ENCODE measurements around the gene UBE2M.

The UBE2M gene

DNA sequence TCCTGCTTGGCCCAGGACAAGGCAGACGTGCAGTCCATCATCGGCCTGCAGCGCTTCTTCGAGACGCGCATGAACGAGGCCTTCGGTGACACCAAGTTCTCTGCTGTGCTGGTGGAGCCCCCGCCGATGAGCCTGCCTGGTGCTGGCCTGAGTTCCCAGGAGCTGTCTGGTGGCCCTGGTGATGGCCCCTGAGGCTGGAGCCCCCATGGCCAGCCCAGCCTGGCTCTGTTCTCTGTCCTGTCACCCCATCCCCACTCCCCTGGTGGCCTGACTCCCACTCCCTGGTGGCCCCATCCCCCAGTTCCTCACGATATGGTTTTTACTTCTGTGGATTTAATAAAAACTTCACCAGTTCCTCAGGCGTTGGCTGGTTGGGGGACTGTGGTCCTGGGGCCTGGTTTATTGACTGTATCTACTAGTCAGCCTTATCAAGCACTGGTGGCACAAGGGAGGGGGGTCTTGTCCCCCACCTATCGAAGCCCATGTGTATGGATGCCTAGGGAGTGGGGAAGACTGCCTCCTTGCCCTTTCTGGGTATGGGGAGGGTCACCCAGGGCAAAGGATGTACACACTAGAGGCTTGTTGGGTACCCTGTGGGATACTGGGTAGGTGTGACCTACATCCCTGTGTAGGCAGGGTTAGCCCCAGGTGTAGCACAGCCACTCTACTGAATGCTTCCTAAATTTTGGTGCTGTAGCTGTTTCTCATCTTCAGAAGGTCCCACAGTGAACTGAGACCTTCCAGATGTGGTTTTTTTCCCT lies 7.9 kb downstream of the UBE2M start:
- Histone ChIP-seq H3K4me2 (ENCODE audit: low read length) (no peak overlapping the region), H4K20me1 (ENCODE audit: insufficient read depth, low read length) (peaks cover 50% of the 10 kb centered on the region), H3K27me3 (ENCODE audit: low read depth, low read length) (no peaks in the 10 kb centered on the region), H2AFZ (ENCODE audit: low read depth, low read length) (no peak overlapping the region), H3K4me3 (ENCODE audit: low read length) (no peak overlapping the region), H3K4me1 (ENCODE audit: low read length) (peaks cover 27% of the 10 kb centered on the region), H3K27ac (ENCODE audit: low read length) (no peak overlapping the region), H3K9ac (ENCODE audit: low read length) (no peak overlapping the region), H3K36me3 (replicated peaks; ENCODE audit: low read depth, low read length) (peaks cover 80% of the 10 kb centered on the region), H3K79me2 (ENCODE audit: low read length) (peaks cover 73% of the 10 kb centered on the region), H3K9me3 (ENCODE audit: insufficient read depth, low read length) (no peaks in the 10 kb centered on the region)
- TF ChIP-seq, protein P1, sequence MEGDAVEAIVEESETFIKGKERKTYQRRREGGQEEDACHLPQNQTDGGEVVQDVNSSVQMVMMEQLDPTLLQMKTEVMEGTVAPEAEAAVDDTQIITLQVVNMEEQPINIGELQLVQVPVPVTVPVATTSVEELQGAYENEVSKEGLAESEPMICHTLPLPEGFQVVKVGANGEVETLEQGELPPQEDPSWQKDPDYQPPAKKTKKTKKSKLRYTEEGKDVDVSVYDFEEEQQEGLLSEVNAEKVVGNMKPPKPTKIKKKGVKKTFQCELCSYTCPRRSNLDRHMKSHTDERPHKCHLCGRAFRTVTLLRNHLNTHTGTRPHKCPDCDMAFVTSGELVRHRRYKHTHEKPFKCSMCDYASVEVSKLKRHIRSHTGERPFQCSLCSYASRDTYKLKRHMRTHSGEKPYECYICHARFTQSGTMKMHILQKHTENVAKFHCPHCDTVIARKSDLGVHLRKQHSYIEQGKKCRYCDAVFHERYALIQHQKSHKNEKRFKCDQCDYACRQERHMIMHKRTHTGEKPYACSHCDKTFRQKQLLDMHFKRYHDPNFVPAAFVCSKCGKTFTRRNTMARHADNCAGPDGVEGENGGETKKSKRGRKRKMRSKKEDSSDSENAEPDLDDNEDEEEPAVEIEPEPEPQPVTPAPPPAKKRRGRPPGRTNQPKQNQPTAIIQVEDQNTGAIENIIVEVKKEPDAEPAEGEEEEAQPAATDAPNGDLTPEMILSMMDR (IDR thresholded peaks at IDR 0.05; ENCODE audit: low read depth, low read length): no peak
- TF ChIP-seq EZH2phosphoT487 (IDR thresholded peaks at IDR 0.05; ENCODE audit: low read depth): no peak

- no peak for TF ChIP-seq EZH2phosphoT487 (IDR thresholded peaks at IDR 0.05; ENCODE audit: low read depth)
- TF ChIP-seq, protein P1 (IDR thresholded peaks at IDR 0.05; ENCODE audit: low read depth, low read length): no peak
- Histone ChIP-seq H4K20me1 (ENCODE audit: insufficient read depth, low read length) (peaks cover 57% of the 10 kb centered on the region), H3K9ac (ENCODE audit: low read length) (no peak overlapping the region), H3K27me3 (ENCODE audit: low read depth, low read length) (no peaks in the 10 kb centered on the region), H3K79me2 (ENCODE audit: low read length) (peaks cover 77% of the 10 kb centered on the region), H3K27ac (ENCODE audit: low read length) (no peak overlapping the region), H3K36me3 (replicated peaks; ENCODE audit: low read depth, low read length) (peaks cover 88% of the 10 kb centered on the region), H3K4me2 (ENCODE audit: low read length) (no peak overlapping the region), H3K4me1 (ENCODE audit: low read length) (peaks cover 25% of the 10 kb centered on the region), H2AFZ (ENCODE audit: low read depth, low read length) (no peak overlapping the region), H3K4me3 (ENCODE audit: low read length) (no peak overlapping the region), H3K9me3 (ENCODE audit: insufficient read depth, low read length) (no peaks in the 10 kb centered on the region)
Measured at GRCh38 chr19:58549664-58550361, 8.6 kb downstream of the UBE2M start.

GRCh38 chr19:58548859-58549663 lies 9.3 kb downstream of the UBE2M start:
- no peak overlapping the region for H3K9ac ChIP-seq (ENCODE audit: low read length)
- peaks cover 77% of the 10 kb centered on the region for H3K79me2 ChIP-seq (ENCODE audit: low read length)
- peaks cover 22% of the 10 kb centered on the region for H3K4me1 ChIP-seq (ENCODE audit: low read length)
- no peak overlapping the region for H3K27ac ChIP-seq (ENCODE audit: low read length)
- H3K27me3 ChIP-seq (ENCODE audit: low read depth, low read length): no peaks in the 10 kb centered on the region
- no peak overlapping the region for H3K4me3 ChIP-seq (ENCODE audit: low read length)
- no peak overlapping the region for H3K4me2 ChIP-seq (ENCODE audit: low read length)
- H3K9me3 ChIP-seq (ENCODE audit: insufficient read depth, low read length): no peaks in the 10 kb centered on the region
- no peak overlapping the region for H2AFZ ChIP-seq (ENCODE audit: low read depth, low read length)
- H3K36me3 ChIP-seq (replicated peaks; ENCODE audit: low read depth, low read length): peaks cover 86% of the 10 kb centered on the region
- peaks cover 59% of the 10 kb centered on the region for H4K20me1 ChIP-seq (ENCODE audit: insufficient read depth, low read length)
- no peak for TF ChIP-seq EZH2phosphoT487 (IDR thresholded peaks at IDR 0.05; ENCODE audit: low read depth)
- TF ChIP-seq, protein P1 (IDR thresholded peaks at IDR 0.05; ENCODE audit: low read depth, low read length): no peak
